Effector CD8-positive, alpha-beta T cell (primary cell): ENCODE results near the gene NPAS3.

ENCODE experiments used
- DNase-seq: peaks from one replicate; lab custom pipeline; 2025; lab: John Stamatoyannopoulos, UW

Gene NPAS3

GRCh38 chr14:33793398-33794110 is 854.9 kb downstream of the NPAS3 start:
- DNase-seq: no peak

- no peak for DNase-seq
Observed at GRCh38 chr14:33794791-33795305, 856.2 kb downstream of the NPAS3 start.

- no peak for DNase-seq
Observed at GRCh38 chr14:33796356-33796755, 857.7 kb downstream of the NPAS3 start.

GRCh38 chr14:33799705-33800570 is 861.3 kb downstream of the NPAS3 start:
- no peak for DNase-seq

GRCh38 chr14:33800735-33801163 is 862.1 kb downstream of the NPAS3 start:
- DNase-seq: no peak

GRCh38 chr14:33802737-33803136 is 864.1 kb downstream of the NPAS3 start:
- no peak for DNase-seq

- no peak for DNase-seq
Observed at GRCh38 chr14:33805593-33805992, 866.9 kb downstream of the NPAS3 start.

- DNase-seq: no peak
Observed at GRCh38 chr14:33806905-33807304, 868.2 kb downstream of the NPAS3 start.

- DNase-seq: no peak
Observed at GRCh38 chr14:33808187-33808586, 869.5 kb downstream of the NPAS3 start.

- no peak for DNase-seq
Observed at GRCh38 chr14:33809396-33809981, 870.8 kb downstream of the NPAS3 start.

GRCh38 chr14:33810308-33810707 is 871.6 kb downstream of the NPAS3 start:
- DNase-seq: no peak

GRCh38 chr14:33811721-33812120 is 873.0 kb downstream of the NPAS3 start:
- no peak for DNase-seq

GRCh38 chr14:33812181-33812580 is 873.5 kb downstream of the NPAS3 start:
- no peak for DNase-seq

- DNase-seq: no peak
Observed at GRCh38 chr14:33812601-33813000, 873.9 kb downstream of the NPAS3 start.

GRCh38 chr14:33814010-33814409 is 875.3 kb downstream of the NPAS3 start:
- DNase-seq: no peak

- no peak for DNase-seq
Observed at GRCh38 chr14:33833706-33834465, 895.2 kb downstream of the NPAS3 start.

GRCh38 chr14:33834466-33835260 is 896.0 kb downstream of the NPAS3 start:
- DNase-seq: no peak

- DNase-seq: no peak
Observed at GRCh38 chr14:33835261-33835655, 896.6 kb downstream of the NPAS3 start.

- DNase-seq: no peak
Observed at GRCh38 chr14:33835677-33836076, 897.0 kb downstream of the NPAS3 start.

- DNase-seq: no peak
Observed at GRCh38 chr14:33836203-33836899, 897.7 kb downstream of the NPAS3 start.
